GM19395 (cell line): ENCODE results near the gene PRKAG2.

Experiments
- ATAC-seq: cut with Tn5 transposase; IDR thresholded peaks from one replicate; pipeline ENCODE4 v1.9.1; 2021; ENCODE audit warnings: mild to moderate bottlenecking, moderate library complexity; ENCODE audit not compliant: unreplicated experiment

Gene PRKAG2

GRCh38 chr7:151900986-151901621 is 24.2 kb upstream of the PRKAG2 start:
- no peak for ATAC-seq

DNA sequence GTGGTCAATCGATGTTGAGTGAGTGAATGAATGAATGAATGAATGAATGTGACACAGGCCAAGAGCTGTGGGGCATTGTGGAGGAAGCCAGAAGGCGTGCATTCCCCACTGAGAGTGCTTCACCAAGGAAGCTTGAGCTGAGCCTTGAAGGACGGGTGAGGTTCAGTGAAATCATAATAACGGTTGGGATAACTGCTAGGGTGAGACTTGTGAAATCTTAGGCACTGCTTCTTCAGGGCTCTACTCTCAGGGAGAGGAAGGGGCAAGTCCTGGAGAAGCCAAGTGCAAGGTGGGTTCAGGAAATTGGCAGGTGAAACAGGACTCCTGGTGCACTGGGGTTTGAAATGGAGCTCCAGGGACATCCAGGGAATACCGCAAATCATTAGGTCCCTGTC is 23.7 kb upstream of the PRKAG2 start:
- no peak for ATAC-seq

- no peak for ATAC-seq
Observed at GRCh38 chr7:151899513-151900360, 22.8 kb upstream of the PRKAG2 start.

- no peak for ATAC-seq
Observed at GRCh38 chr7:151897951-151898686, 21.2 kb upstream of the PRKAG2 start.

DNA sequence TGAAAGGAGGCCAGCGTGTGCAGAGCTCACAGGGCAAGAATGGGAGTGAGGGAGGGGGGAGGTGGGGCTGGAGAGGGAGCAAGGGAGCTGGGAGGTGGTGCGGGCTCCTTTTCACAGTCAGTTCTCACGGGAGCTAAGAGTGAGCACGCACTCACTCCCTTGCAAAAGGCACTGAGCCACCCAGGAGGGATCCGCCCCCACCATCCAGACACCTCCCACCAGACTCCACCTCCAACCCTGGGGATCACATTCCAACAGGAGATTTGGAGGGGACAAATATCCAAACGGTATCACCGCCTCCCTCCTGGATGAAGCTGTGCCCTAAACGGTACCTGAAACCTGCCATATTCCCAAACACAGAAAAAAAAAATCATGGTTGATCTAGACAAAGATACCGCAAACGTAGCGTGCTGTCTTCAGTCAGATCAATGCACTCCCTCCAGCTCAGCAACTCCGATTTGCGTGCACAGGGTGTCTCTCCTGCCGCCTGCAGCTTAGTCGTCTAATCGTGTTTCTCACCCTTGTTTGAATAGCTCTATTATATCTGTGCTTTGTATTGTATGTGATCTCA is 20.3 kb upstream of the PRKAG2 start:
- ATAC-seq, result no peak

GRCh38 chr7:151896486-151896885 is 19.6 kb upstream of the PRKAG2 start:
- ATAC-seq, result no peak

DNA sequence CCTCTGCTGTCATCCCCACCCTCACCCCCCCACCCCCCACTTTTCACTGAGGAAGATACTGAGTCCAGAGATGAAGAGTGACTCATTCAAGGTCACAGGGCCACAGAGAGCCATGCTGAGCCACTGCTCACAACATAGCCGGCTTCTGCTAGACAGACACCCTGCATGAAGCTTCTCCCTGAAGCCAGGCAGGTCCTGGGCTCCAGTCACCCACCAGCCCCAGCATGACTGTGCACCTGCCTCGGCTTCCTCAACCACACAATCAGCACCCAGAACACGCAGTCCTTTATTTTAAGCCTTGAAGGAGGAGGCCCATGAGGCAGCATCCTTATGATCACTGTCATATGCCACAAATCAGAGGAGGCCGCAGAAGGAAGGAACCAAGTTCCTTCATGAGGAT is 19.2 kb upstream of the PRKAG2 start:
- ATAC-seq, result no peak

GRCh38 chr7:151895631-151896031 is 18.7 kb upstream of the PRKAG2 start:
- ATAC-seq, result no peak

GRCh38 chr7:151895008-151895630 is 18.2 kb upstream of the PRKAG2 start:
- no peak for ATAC-seq

- ATAC-seq, result no peak
Observed at GRCh38 chr7:151894111-151895007, 17.4 kb upstream of the PRKAG2 start.

DNA sequence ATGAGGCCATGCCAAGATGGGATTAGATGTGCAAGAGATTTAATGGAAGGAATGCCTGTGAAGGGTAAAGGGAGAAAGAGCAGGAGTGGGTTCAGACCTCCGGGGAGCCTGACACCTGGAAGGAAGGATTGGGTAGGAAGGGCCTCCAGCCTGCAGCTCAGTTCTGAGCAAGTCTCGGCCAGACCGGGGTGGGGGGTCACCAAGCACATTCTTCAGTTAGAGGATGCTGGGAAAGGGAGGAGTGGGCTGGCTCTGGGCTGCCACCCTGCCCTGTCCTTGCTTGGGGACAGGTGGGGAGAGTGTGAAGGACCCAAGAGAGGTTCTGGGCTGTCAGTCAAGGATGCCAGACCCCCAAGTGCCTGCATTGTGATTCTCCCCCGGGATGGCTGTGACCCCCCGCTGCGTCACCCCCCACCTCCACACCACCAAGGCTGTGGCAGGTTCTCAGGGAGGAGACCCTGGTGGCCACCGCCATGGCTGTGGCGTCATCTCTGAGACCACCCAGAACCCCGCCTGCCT is 16.5 kb upstream of the PRKAG2 start:
- ATAC-seq, result no peak

DNA sequence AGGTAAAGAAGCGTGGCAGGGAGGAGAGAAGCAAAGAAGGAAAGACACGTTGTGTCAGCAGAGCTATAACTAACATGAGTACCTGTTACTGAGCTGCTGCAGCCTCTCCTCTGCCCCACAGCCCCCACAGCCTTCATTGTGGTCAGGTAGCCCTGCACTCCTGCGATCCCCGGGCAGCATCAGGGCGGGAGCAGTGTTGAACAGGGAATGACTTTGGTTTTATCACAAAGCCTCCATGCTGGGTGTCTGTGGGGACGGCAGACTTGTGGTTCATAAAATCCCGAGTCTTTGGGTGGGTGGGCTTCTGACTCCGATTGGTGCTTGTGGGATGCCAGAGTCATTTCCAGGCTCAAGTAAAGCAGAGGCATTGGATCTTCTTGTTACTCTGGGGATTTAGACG is 14.8 kb upstream of the PRKAG2 start:
- ATAC-seq, result no peak

DNA sequence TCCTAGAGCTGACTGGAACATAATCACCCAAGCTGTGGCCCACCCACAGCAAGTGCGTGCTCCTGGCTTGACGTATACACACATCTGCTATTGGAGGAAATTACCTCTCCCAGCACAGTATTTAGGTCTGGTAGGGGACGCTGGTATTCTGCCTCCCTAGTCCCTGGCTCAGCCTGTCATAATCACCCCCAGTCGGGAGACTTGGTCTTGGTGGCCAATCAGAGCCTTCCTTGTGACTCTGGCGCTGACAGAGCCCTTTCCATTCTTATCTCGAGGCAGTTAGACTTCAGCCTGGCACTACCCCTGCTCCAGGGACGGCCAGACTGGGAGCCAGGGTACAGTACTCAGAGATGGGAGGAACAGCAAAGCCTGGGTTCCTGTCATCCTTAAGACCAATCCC is 14.3 kb upstream of the PRKAG2 start:
- ATAC-seq, result no peak

DNA sequence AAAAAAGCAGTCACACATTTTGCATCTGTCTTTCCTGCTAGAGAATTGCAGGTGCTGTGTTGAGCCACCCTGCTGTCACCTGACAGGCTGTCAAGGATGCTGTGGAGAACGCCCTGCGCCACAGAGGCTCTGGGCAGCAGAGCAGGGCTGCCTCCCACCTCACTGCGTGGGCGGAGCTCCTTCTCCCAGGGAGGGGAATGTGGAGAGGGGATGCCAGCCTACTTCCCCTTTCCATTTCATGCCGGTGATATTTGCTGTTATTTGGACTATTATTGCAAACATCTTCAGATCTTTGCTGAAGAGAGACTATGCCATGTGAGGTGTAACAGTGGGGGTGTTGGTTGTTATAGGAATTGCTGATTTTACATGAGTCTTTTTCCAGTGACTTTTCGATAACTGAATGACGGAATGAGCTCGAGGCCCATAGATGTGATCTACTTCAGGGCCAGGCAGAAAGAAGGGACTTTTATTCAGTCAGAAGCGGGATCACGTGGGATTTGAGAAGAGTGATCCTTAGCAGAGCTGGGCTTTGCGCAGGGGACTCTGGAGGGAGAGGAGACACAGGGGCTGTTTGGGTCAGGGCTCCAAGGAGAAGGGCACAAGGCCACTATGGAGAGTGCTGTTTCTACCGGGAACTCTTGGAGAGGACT is 13.6 kb upstream of the PRKAG2 start:
- no peak for ATAC-seq

- no peak for ATAC-seq
Observed at GRCh38 chr7:151889406-151890354, 12.8 kb upstream of the PRKAG2 start.

- no peak for ATAC-seq
Observed at GRCh38 chr7:151888079-151889067, 11.5 kb upstream of the PRKAG2 start.

DNA sequence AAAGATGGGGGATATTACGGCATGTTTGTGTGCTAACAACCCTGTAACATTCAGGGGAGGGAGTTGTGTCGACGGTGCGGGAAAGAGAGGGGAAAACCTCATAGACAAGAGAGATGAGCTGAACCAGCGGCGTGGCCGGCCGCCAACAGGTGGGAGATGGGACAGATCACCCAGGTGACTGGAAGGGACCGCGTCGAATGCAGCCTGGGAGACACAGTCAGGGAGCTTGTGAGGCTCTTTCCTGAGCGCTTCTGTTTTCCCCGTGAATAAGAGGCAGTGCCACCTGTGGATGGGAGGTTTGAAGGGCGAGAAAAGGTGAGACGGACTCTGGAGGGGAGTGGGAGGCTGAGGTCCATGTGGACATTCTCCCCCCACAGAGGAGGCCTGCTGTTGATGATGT is 9.9 kb upstream of the PRKAG2 start:
- no peak for ATAC-seq
